HG03066 (cell line): ENCODE results near the gene C1orf35.
"Not testable (repeated sequence)": the region's sequence is repeated elsewhere in the genome, so short reads cannot be mapped to it uniquely, and the experiment has no call there.

Experiments used
- ATAC-seq: cut with Tn5 transposase; IDR thresholded peaks from one replicate; pipeline ENCODE4 v1.9.1; 2021; ENCODE audit warnings: low read depth; ENCODE audit not compliant: unreplicated experiment

Gene C1orf35

DNA sequence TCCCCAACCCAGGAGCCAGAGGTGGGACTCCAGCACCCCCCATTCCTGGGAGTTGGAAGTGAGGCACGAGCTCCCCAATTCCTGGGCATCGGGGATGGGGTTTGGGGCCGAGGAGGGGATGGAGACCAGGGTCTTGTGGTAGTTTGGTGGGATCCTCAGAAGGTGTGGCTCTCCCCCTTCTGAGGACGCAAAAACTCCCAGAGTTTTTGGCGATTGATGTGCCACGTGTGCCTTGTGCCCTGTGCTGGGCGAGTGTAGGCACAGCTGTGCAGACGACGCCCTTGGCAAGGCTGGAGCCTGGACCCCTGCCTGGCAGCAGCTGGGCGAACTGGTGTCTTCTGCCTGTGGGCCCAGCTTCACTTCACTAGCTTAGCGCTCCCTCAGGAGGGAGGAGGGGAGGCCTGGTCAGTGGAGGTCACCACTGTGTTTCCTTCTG is 39.6 kb upstream of the C1orf35 start:
- ATAC-seq = no peak

DNA sequence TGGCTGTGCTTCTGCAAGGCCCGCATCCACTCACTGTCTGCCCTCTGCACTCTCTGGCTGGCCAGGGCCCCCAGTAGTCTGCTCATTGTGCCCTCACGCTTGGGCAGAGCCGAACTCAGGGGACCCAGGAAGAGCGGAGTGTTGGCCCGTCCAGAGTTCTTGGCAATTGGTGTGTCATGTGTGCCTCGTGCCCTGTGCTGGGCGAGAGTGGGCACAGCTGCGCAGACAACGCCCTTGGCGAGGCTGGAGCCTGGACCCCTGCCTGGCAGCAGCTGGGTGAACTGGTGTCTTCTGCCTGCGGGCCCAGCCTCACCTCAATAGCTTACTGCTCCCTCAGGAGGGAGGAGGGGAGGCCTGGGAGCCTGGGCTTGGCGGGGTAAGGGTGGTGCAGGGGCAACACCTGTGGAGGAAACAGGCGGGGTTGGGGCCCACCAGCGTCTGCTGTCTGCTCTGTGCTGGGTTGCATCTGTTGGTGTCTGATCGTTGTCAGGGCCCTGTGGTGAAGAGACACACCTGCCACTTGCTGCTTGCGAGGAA is 39.1 kb upstream of the C1orf35 start:
- ATAC-seq = no peak

DNA sequence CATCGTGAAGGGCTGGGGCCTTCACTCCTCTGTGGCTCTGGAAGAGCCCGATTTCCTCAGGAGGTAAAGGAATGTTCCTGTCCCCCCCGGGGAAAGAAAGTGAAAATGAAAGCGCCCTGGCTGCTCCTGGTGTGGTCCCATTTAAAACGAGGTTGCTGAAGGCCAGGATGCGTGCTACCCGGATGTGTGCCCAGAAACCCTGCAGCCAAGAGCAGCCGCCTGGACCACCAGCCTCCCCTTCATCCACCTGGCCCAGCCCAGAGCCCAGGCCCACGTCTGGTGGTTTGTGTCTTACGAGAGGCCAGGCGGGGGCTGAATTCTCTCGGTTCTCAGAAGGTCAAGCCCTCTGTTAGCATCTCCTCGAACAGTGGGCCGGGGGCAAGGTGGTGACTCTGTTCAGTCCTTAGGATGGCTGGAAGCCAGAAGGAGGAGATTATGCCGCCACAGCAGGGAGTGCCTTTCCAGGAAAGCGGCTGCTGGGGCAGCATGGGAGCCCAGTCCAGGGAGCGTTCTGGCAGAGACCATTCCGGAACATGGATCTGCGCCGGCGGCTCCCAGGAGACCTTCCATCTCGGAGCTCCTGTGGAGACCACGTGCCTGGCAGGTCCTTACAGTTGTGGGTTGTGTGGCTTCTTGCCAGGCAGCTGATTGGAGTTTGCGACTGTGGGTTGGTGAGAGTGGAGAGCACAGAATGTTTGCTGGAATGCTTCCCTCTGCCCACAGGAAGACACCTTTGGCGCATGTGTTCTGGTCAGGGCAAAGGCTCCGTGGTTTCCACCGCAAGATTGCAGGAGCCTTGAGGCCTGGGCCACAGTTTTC is 38.3 kb upstream of the C1orf35 start:
- no peak for ATAC-seq

DNA sequence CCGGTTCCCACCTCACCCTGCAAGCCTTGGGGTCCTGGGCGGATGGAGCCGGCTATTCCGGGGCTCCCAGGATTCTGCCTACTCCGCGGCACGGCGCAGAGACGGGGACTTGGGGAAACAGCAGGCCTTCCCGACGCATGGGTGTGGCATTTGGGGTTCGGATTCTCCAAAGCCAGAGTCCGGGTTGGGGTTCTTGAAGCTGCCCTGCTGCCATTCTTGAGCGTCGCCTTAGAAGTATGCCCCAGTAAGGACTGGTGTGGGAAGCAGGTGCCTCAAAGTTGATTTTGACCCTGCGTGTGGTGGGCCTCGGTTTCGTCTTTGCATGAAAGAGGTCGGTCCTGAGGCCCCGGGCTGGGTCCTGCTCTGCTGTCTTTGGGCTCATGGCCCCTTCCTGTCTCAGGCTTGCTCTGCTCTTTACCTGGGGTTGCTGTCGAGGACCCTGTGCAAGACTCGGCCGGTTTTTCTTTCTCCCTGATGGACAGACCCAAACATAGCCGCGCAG is 37.6 kb upstream of the C1orf35 start:
- ATAC-seq = no peak

DNA sequence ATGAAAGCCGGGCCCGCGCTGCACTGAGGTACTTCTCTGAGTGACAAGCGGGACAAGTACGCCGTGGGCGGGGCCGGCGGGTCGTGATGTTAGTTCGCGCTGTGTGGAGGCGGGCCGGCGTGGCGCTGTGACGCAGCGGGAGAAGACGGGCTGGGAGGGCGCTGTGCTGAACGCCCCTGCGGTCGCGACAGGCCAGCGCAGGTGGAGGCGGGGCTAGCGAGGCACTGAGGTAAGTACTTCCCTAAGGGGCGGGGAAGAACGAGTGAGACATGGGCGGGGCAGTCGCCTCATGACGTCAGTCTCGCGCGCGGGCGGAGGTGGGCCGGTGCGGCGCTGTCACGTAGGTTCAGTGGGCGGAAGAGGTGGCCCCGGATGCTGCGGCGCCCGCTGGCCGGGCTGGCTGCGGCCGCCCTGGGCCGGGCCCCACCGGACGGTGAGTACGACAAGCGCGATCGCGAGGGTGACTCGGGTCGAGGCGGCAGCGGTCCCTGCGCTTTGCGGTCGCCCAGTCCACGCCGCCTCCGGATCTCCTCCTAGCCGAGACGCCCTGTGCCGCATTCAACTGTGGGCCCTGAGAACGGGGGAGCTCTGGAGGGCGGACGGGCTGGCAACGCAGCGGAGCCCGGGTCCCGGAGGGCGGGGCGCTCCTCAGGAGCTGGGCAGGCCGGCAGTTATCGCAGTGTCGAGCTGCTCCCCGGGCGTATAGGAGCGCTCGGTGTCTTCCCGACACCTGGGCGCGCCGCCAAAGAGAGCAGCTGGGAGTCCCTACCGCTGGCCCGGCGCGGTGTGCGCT is 37.0 kb upstream of the C1orf35 start, which contains the start of gene GUK1:
TSS of gene GUK1 (plus strand) at position 349 of the 793 bp plus-strand sequence. CDS start at position 373, 24 bp downstream.
- peak; percentile 88 for ATAC-seq

DNA sequence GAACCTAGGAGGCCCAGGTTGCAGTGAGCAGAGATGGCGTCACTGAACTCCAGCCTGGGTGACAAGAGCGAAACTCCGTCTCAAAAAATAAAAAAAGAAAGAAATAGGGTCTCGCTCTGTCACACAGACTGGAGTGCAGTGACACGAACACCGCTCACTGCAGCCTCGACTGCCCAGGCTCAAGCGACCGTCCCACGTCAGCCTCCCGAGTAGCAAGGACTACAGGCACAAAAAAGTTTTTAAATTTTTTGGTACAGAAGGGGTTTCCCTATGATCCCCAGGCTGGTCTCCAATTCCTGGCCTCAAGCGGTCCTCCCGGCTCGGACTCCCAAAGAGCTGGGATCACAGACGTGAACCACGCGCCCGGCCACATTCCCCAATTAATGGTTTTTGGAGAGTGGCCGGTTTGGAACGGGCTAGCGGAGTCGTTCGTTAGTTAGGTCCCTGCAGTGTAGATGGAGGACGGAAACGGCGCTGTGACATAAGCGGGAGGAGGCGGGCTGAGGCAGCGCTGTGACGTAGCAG is 36.3 kb upstream of the C1orf35 start:
- no peak for ATAC-seq

DNA sequence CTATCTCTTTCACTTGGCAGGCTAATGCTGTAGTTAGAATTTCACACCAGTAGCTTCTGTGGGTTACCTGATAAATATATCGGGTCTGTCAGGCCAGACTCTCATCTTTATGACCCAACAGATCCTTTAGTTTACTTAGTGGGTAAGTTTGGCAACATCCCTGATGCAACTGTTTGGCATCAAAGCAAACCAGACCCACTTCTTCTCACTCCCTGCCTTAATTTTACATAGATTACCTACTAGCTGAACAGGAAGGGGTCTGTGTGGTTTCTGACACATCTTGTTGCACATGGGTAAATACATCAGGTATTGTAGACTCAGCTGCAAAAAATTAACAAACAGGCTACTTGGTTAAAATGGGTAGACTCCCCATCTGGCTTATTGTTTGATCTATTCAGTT is 33.8 kb upstream of the C1orf35 start:
- ATAC-seq = no peak

DNA sequence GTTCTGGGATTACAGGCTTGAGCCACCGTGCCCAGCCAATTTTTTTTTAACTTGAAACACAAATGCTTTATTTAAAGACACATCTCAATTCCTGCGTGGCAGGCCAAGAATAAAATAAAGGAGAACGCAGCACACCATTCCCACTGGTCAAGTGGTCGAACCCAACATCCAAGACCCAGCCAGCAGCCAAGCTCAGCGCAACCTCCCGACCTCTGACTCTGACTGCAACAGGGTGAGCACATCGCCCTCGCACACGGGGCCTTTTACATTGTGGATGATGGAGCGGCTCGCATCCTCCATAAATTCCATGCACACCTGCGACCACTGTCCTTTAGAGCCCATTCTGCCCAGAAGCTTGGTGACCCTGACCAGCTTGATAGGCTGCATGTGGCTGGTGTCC is 31.5 kb upstream of the C1orf35 start:
- ATAC-seq = no peak

DNA sequence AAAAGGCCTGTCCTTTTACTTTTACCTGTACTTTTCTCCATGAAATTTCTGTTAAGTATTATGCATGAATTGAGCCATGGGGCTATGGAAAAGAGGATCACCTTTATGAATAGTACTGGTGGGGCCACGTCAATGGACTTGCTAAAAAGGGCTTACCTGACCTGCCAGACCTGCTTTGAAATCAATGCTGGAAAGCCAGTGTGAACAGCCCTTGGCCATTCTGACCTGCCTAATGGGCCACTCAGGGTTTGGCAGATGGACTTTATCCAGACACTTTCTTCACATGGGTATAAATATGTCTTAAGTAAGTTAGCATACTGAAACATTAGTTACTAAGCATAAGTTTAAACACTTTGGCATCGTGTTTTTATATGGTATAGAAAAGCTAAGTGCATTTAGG is 28.6 kb upstream of the C1orf35 start:
- ATAC-seq = no peak

DNA sequence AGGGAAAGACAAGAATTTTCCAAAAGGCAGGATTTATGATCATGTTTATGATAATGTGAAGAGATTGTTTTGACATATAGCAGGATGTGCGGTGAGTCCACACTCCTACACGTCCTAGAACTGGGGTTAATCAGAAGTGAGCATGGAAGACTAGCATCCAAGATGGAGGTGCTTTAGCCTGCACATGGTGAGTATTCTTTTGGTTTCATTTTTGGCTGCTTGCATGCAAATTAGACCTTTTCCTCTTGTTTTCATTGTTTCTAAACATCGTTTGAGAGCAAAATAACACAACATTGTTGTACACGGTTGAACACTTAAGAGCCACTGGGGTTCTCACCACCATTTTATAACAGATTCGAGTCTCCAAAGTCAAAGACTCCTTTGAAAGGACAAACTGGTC is 22.1 kb upstream of the C1orf35 start:
- no peak for ATAC-seq

DNA sequence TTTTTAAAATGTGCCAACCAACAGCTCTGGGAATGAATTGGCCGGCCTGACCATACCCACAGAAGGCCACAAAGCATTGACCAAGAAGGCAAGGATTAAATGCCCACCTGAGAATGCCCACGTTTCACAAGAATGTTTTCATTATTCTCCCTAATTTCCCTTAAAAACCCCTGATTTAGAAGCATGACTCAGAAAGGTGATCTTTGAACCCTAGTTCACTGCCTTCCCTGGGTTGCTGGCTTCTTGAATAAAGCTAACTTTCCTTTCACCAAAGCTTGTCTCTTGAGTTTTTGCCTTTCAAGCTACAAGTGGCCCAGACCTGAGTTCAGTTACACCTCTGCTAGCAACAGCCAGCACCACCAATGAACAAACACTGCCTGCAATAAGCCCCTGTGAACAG is 20.4 kb upstream of the C1orf35 start:
- ATAC-seq = no peak

DNA sequence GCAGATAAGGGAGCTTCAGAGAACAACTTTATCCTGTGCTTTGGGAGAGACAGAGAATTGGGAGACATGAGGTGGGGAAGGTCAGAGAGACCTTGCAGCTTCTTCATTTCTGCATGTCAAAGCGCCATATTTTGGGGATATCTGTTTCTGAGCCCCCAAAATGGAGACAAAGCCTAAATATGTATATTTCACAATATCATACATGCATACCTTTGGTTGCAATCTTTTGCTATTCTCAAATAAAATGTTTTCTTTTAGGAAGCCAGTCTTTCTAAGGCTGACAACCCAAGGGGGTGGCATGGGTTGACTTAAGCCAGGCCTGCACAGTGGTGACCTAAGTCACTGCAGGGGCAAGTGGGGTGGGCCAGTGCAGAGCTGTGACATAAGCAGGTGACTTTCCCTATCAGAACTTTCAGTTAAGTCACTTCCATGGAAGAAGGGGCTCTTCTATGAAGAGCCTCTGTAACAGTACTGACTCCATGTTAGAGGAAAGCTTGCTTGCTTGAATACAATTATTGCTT is 19.9 kb upstream of the C1orf35 start:
- ATAC-seq = no peak

DNA sequence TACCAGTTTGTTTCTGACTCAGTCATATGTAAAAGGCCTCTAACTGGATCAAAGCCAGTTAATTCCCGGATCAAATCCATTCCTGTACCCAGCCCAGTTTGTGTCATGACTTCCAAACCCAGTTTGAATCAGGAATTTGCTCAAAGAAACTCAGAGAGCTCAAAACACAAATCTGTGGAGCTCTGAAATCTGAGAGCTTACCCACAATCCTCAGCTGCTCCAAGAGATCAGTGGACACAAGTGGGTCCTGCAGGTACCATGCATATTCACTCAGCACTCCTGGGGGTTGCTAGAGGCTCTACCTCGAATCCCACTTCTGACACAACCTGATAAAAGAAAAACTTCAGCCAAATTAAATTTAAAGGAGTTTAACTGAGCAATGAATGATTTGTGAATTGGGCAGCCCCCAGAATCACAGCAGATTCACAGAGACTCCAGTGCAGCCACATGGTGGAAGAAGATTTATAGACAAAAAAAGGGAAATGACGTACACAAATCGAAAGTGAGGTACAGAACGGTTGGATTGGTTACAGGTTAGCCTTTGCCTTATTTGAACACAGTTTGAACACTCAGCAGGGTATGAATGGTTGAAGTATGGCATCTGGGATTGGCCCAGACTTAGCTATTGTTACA is 17.8 kb upstream of the C1orf35 start:
- ATAC-seq = no peak

DNA sequence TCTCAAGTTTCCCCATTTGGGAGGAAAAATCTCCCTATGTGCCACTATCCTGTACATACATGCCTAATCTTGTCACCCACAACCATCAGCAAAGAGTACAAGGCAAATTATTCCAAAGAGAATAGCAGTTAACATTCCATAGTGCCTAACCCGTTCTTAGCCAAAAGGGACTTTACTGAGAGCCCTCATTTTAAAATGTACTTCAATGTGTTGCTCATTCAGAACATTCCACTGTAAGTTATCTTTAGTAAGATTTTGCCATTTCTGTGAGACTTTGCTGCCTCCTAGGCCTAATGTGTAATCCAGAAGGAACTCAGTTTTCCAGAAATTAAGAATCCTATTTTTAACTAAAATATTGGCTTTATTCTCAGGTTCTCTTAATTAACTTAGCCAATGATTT is 17.2 kb upstream of the C1orf35 start:
- no peak for ATAC-seq

DNA sequence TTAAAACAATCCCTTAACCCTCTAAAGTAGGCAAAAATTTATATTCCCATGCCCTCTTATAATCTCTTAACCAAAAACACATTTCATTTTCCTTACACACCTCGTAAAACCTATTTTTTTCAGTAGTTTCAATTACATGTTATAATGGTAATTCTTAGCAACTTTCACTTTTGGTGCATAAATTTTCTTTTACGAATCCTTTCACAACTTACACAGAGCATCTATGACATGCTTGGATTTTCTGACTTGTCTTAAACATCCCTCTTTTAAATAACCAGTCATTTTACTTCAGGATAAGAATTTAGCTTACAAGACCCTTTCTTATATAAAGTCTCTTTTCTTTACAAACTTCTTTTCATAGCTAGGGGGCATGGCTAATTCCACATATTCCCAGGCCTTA is 14.9 kb upstream of the C1orf35 start:
- ATAC-seq = no peak

DNA sequence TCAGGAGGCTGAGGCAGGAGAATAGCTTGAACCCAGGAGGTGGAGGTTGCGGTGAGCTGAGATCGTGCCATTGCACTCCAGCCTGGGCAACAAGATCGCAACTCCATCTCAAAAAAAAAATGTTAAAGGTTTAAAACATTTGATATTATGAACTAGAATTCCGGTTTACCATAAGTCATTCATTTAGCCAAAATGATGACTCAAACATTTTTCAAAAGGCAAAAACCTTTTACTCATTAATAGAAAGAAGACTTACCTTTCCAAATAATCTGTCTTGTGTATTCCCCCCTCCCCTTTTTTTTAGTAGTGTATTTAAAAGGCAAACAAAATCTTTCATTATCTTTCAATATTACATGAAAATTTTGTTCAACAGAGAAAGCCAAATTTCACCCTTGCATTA is 14.2 kb upstream of the C1orf35 start:
- no peak for ATAC-seq

DNA sequence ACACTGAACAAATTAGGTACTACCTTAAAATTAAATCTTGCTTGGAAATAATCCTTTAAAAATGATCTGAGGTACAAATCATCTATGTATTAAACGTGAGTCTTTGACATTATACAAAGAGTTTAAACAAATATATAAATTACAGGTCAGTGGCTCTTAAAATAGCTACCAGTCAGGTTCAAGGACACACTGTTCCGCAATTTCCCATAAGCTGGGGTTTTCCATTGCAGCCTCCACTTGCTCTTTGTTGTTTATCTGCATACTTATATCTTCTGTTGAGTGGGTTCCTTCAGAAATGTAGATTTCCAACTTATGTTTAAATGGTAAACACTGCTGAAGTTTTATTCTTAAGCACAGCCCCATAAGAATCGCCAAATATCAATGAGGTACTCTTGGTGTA is 11.7 kb upstream of the C1orf35 start:
- no peak for ATAC-seq

DNA sequence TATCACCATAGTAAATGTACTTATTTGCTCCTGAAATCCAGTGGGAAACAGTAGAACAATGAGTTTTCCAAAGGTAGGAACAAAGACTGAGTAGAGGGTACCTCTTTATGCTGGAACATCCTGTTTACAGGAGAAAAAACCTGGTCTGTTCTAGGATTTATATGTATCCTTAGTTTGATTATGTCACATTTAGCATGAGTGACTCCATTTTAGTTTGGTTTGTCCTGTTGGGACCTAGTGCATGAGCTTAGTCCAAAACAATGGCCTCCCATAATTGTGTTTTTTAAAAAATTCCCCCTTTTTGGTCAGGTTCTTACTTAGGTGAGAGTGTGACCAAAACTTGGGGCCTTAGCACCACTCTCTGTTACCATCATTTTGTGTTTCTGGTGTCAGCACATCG is 9.5 kb upstream of the C1orf35 start:
- no peak for ATAC-seq

DNA sequence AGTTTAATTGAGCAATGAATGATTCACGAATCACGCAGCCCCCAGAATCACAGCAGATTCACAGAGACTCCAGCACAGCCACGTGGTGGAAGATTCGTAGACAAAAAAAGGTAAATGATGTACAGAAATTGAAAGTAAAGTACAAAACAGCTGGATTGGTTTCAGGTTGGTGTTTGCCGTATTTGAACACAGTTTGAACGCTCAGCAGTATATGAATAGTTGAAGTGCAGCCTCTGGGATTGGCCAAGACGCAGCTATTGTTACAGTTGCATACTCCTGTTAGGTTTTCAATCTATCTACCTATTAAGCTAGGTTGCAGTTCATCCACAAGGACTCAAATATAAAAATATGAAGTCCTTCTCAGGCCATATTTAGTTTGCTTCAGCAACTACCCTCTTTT is 9.0 kb upstream of the C1orf35 start:
- no peak for ATAC-seq

DNA sequence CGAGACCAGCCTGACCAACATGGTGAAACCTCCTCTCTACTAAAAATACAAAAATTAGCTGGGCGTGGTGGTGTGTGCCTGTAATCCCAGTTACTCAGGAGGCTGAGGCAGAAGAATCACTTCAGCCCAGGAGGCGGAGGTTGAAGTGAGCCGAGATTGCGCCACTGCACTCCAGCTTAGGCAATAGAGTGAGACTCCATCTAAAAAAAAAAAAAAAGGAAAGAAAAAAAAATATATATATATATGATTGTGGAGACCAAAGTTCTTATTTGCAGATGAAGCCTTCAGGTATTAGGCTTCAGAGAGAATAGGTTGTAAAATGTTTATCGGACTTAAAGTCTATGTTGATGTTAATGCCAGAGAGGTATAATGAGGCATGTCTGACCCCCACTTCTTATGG is 8.2 kb upstream of the C1orf35 start:
- not testable (repeated sequence) for ATAC-seq
